ENCODE results near the gene GGTLC2.

- TF ChIP-seq, protein P1, sequence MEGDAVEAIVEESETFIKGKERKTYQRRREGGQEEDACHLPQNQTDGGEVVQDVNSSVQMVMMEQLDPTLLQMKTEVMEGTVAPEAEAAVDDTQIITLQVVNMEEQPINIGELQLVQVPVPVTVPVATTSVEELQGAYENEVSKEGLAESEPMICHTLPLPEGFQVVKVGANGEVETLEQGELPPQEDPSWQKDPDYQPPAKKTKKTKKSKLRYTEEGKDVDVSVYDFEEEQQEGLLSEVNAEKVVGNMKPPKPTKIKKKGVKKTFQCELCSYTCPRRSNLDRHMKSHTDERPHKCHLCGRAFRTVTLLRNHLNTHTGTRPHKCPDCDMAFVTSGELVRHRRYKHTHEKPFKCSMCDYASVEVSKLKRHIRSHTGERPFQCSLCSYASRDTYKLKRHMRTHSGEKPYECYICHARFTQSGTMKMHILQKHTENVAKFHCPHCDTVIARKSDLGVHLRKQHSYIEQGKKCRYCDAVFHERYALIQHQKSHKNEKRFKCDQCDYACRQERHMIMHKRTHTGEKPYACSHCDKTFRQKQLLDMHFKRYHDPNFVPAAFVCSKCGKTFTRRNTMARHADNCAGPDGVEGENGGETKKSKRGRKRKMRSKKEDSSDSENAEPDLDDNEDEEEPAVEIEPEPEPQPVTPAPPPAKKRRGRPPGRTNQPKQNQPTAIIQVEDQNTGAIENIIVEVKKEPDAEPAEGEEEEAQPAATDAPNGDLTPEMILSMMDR (IDR thresholded peaks at IDR 0.05), result no peak
- no peak for TF ChIP-seq POLR2A (IDR thresholded peaks at IDR 0.05)
- TF ChIP-seq POLR2AphosphoS5 (IDR thresholded peaks at IDR 0.05), result no peak
- no peak for TF ChIP-seq EP300 (IDR thresholded peaks at IDR 0.05)
These were observed 51.7 kb downstream of the GGTLC2 start for GRCh38 chr22:22696104-22696503.

All from suprapubic skin (tissue), 4 donors.